B cell (primary cell): Measurements from ENCODE around the gene PDS5A.

ENCODE experiments used
- EZH2 ChIP-seq: IDR thresholded peaks from 2 replicates; pipeline ENCODE4 v1.6.1; 2012; ENCODE audit warnings: borderline replicate concordance, low read depth, mild to moderate bottlenecking, moderate library complexity, low read length; ENCODE audit not compliant: insufficient read depth, poor library complexity, severe bottlenecking
- TF ChIP-seq, protein P1 (sequence below): fragments of 200-600 bp; IDR thresholded peaks from one replicate; pipeline ENCODE4 v1.8.0; 2022; ENCODE audit warnings: antibody characterized with exemption, mild to moderate bottlenecking

GRCh38 chr4:39808231-39808749 lies 169.4 kb downstream of the PDS5A start:
- TF ChIP-seq, protein P1, sequence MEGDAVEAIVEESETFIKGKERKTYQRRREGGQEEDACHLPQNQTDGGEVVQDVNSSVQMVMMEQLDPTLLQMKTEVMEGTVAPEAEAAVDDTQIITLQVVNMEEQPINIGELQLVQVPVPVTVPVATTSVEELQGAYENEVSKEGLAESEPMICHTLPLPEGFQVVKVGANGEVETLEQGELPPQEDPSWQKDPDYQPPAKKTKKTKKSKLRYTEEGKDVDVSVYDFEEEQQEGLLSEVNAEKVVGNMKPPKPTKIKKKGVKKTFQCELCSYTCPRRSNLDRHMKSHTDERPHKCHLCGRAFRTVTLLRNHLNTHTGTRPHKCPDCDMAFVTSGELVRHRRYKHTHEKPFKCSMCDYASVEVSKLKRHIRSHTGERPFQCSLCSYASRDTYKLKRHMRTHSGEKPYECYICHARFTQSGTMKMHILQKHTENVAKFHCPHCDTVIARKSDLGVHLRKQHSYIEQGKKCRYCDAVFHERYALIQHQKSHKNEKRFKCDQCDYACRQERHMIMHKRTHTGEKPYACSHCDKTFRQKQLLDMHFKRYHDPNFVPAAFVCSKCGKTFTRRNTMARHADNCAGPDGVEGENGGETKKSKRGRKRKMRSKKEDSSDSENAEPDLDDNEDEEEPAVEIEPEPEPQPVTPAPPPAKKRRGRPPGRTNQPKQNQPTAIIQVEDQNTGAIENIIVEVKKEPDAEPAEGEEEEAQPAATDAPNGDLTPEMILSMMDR = no peak
- TF ChIP-seq EZH2 = no peak
